C1 segment of cervical spinal cord (tissue), 14 donors: ENCODE measurements around the gene POLR1B.
"Not testable (repeated sequence)": the region's sequence is repeated elsewhere in the genome, so short reads cannot be mapped to it uniquely, and the experiment has no call there.

Source experiments
- DNase-seq, 14 donors: peaks; one replicate each; lab custom pipeline; 2025; lab: John Stamatoyannopoulos, UW

POLR1B gene

GRCh38 chr2:112600634-112601033, 58.4 kb downstream of the POLR1B start:
- DNase-seq: no peak

- no peak for DNase-seq
These were observed 59.5 kb downstream of the POLR1B start for GRCh38 chr2:112601754-112602153.

DNA sequence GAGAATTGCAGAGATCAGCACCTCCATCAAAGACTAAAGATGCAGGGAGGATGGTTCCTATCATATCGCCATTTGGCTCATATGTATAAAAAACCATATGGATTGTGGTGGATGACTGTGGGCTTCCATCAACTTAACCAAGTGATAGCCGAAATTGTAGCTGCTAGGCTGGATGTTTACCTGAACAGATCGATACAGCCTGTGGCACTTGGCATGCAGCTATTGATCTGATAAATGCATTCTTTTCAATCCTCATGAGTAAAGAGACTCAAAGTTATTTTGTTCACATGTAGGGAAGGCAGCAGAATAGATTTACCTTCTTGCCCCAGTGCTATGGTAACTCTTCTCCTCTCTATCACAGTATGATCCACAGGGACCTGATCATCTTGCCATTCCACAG, 60.7 kb downstream of the POLR1B start:
- no peak for DNase-seq

DNA sequence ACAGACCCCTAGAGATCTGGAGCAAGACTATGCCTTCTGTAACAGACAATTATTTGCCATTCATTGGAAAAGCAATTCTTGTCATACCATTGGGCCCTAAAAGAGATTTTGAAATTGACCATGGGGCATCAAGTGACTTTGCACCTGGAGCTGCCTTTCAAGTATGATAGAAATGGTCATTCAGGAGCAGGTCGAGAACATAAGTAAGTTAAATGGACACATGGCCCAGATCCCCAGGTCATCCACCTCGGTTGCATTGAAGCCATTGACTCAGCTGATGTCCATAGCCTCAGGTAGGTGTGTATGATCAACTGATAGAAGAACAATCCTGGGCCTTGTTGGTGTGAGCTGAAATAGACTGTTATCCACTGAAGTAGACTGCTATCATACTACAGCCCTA, 61.5 kb downstream of the POLR1B start:
- no peak for DNase-seq

DNA sequence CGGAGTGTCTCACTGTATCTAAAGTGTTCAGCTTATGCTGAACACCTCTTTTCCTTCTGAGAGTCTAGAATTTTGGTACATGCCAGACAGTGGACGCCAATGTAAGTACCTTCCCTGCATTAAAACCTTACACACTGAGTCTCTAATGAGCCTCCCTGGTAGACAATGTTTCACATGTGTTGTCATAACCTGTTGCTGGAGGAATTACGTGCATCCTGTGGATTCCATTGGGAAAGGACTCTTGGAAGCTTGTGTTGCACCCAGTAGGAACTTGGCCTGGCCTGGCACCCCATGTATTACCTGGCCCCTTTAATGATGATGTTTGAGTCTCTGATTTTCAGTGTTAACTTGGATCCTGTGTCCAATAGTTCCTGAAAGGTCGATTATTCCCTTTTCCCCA, 62.7 kb downstream of the POLR1B start:
- no peak for DNase-seq

- DNase-seq: no peak
These were observed 63.7 kb downstream of the POLR1B start for GRCh38 chr2:112605926-112606325.

- DNase-seq: no peak
These were observed 64.3 kb downstream of the POLR1B start for GRCh38 chr2:112606547-112606946.

DNA sequence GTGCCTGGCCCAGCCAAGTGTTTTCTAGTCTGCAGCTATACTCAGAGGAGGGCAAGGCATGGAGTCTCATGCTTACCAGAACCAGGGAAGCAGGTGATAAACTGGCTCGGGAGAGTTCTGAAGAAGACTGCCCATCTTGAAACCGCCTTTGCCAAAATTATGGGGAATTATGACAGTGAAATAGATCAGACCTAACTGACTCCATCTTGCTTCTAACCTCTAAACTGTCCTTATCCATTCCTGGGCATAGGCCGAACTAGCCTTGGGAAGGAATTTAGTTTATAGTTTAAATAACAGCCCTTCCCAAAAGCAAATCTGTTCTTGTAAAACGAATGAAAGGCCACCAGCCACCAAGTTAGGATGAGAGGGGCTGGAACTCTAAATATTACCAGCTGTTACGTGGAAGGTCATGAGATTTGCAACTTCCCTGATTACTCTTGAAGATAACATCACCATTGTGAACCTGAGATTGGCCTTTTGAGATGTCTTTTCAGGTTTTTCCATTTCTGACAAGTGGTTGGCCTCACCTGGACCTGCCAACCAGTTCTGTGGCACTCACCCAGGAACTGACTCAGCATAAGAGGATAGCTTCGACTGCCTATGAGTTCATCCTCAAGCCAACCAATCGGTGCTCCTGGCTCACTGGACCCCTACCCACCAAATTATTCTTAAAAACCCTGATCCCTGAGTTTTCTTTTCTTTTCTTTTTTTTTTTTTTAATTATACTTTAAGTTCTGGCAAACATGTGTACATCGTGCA, 65.6 kb downstream of the POLR1B start:
- no peak for DNase-seq

DNA sequence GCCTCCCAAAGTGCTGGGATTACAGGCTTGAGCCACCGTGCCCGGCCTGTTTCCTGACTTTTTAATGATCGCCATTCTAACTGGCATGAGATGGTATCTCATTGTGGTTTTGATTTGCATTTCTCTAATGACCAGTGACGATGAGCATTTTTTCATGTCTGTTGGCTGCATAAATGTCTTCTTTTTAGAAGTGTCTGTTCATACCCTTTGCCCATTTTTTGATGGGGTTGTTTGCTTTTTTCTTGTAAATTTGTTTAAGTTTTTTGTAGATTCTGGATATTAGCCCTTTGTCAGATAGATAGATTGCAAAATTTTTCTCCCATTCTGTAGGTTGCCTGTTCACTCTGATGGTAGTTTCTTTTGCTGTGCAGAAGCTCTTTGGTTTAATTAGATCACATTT, 67.1 kb downstream of the POLR1B start:
- not testable (repeated sequence) for DNase-seq

DNA sequence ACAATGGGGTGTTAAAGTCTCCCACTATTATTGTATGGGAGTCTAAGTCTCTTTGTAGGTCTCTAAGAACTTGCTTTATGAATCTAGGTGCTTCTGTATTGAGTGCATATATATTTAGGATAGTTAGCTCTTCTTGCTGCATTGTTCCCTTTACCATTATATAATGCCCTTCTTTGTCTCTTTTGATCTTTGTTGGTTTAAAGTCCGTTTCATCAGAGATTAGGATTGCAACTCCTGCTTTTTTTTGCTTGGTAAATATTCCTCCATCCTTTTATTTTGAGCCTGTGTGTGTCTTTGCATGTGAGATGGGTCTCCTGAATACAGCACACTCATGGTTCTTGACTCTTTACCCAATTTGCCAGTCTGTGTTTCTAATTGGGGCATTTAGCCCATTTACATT, 70.0 kb downstream of the POLR1B start:
- DNase-seq: not testable (repeated sequence)

GRCh38 chr2:112614201-112614840, 72.1 kb downstream of the POLR1B start:
- DNase-seq: no peak

GRCh38 chr2:112615051-112615450, 72.8 kb downstream of the POLR1B start:
- DNase-seq: no peak

- DNase-seq: not testable (repeated sequence)
These were observed 73.5 kb downstream of the POLR1B start for GRCh38 chr2:112615798-112616197.

GRCh38 chr2:112618383-112618782, 76.1 kb downstream of the POLR1B start:
- no peak for DNase-seq

- DNase-seq: no peak
These were observed 79.7 kb downstream of the POLR1B start for GRCh38 chr2:112621790-112622527.

DNA sequence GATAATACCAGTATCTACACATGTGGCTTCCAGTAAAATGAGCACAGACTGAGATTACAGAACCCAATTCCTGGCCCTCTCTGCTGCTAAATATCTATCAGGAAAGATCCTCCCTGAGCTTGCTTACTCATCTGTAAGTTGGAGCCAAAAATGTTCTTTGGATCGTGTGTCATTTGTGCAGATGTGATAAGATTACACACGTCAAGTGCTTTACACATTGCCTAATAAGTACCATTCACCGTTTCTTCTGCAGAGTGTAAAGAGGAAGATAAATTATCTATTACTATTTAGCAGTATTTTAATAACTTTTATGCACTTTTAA, 80.2 kb downstream of the POLR1B start:
- DNase-seq: no peak

DNA sequence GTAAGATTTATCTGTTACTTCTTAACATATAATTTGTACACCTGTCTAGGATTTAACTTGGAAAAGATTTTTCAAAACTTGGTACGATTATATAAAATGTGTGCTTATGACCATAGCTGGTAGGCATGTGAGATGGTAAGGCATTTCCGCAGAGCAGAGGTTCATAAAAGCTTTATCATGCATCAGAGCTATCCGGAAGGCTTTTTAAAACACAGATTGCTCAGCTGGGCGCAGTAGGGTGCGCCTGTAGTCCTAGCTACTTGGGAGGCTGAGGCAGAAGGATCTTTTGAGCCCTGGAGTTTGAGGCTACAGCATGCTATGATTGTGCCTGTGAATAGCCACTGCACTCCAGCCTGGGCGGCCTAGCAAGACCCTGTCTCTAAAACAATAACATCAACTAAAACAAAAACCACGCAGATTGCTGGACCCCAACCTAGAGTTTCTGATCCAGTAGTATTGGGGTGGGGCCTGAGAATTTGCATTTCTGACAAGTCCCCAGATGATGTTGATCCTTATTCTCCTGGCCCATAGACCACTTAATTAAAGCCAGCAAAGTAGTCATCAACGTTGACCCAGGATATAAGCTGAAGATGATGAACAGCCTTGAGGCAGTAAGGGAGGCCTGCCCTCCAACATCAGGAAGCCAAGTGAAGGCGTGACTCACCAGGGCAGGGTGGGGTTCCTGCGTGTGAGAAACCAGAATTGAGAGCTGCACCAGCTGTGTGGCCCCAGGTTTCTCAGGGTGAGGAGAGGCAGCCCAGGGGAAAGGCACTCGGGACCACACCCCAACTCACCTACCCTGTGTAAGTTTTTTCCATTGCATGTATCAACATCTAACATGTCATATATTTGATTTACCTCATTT, 81.9 kb downstream of the POLR1B start:
- no peak for DNase-seq

DNA sequence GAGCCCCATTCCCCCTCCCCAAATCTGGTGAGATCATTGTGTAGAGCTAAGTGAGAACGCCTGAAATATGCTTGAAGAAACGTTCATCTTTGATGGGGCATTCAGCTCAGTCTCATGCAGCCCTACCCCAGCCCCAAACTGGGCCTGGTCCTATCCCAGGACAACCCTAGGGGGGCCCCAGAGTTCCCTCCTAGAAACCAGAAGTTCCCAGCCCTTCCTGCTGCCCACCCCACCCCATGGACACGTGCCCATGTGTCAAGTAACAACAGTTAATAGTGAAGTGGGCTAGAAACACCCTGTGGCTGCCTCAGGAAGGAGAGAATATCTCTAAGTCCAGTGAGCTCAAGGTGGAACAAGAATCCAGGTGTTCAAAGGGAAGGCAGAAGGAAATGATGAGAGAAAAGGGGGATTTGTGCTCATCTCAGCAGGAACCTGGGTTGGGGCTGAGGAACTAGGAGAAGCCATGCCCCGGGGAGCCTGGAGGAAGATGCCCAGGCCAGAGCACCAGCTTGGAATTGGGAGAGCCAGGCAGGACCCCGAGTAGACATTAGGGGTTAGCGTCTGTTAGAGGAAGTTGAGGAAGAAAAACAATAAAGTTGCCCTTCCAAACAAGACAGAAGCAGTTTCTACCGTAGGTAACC, 83.3 kb downstream of the POLR1B start:
- DNase-seq: no peak

DNA sequence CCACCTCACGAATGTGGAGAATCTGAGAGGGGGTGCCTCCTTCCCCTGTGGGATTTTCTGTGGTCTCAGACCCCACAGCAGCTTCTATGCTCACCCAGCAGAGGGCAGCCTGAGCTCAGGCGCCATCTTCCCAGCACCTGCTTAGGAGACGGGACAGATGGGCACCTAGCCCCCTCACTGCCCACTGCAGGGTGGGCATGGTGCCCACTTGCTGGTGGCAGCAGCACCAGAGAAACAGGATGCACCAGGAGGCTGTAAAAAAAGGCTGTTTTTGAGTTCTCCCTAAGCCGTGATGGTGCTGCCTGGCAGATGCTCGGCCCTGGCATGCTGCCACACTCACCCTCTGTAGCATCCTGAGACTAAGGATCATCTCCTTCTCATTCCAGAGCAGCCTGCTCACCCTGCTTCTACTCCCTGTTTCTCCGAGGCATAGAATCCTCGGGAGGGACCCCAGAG, 84.4 kb downstream of the POLR1B start:
- DNase-seq: peak in 13 of 14 donors; percentile 13 to 87 (median 56)
